HepG2 (cell line): Measurements from ENCODE around the gene FBXO41. TPM values are rescaled to one million over a fixed set of nuclear protein-coding genes. Genes with fewer than 3 reads are reported as not detected.

Experiments
- CC2D1A ChIP-seq: sonication (generic); formaldehyde crosslinking; IDR thresholded peaks from 2 replicates; pipeline ENCODE4 v1.8.1; 2023; ENCODE audit warnings: mild to moderate bottlenecking, missing genetic modification reagents
- HHEX ChIP-seq: IDR thresholded peaks from 2 replicates; pipeline ENCODE4 v1.6.1; 2016; ENCODE audit warnings: control low read depth
- NFATC3 ChIP-seq: sonication (generic); formaldehyde crosslinking; IDR thresholded peaks from 2 replicates; pipeline ENCODE4 v1.5.1; 2020; ENCODE audit warnings: mild to moderate bottlenecking, missing genetic modification reagents
- RBM22 ChIP-seq: fragments of 200-400 bp; formaldehyde crosslinking; optimal IDR thresholded peaks from 2 replicates; pipeline ENCODE3; 2017; ENCODE audit warnings: mild to moderate bottlenecking, low read length, moderate library complexity
- SOX13 ChIP-seq, 3 experiments: fragments of 450-650 bp in 1 of 3; sonication (generic) in 1 of 3; formaldehyde crosslinking in 1 of 3; IDR thresholded peaks in 2 of 3; conservative IDR thresholded peaks in 1 of 3; 2 replicates each; pipeline versions ENCODE4 v1.5.0 to v1.6.1; 2016 to 2020; ENCODE audit warnings: antibody characterized with exemption in 1 of 3, mild to moderate bottlenecking in 1 of 3, missing compliant biosample characterization in 1 of 3, missing genetic modification reagents in 1 of 3, moderate library complexity in 1 of 3
- TSC22D2 ChIP-seq: sonication (generic); formaldehyde crosslinking; IDR thresholded peaks from 2 replicates; pipeline ENCODE4 v1.5.1; 2020; ENCODE audit warnings: missing genetic modification reagents, mild to moderate bottlenecking, borderline replicate concordance
- WIZ ChIP-seq: sonication (generic); formaldehyde crosslinking; IDR thresholded peaks from 2 replicates; pipeline ENCODE4 v1.5.1; 2020; ENCODE audit warnings: mild to moderate bottlenecking, missing genetic modification reagents
- ZFP90 ChIP-seq: sonication (generic); formaldehyde crosslinking; IDR thresholded peaks from 2 replicates; pipeline ENCODE4 v1.8.0; 2022; ENCODE audit warnings: missing genetic modification reagents, mild to moderate bottlenecking, inconsistent platforms, borderline replicate concordance
- ZNF224 ChIP-seq: sonication (generic); formaldehyde crosslinking; IDR thresholded peaks from 2 replicates; pipeline ENCODE4 v1.5.0; 2020; ENCODE audit warnings: mild to moderate bottlenecking, missing genetic modification reagents
- ZNF256 ChIP-seq: sonication (generic); formaldehyde crosslinking; conservative IDR thresholded peaks from 2 replicates; pipeline ENCODE4 v1.4.0; 2020; ENCODE audit warnings: missing genetic modification reagents
- ZNF331 ChIP-seq: sonication (generic); formaldehyde crosslinking; IDR thresholded peaks from 2 replicates; pipeline ENCODE4 v1.4.0; 2020; ENCODE audit warnings: missing genetic modification reagents
- ZNF570 ChIP-seq: sonication (generic); formaldehyde crosslinking; IDR thresholded peaks from 2 replicates; pipeline ENCODE4 v1.4.0; 2020; ENCODE audit warnings: mild to moderate bottlenecking, missing genetic modification reagents, borderline replicate concordance
- ZNF598 ChIP-seq: sonication (generic); formaldehyde crosslinking; IDR thresholded peaks from 2 replicates; pipeline ENCODE4 v1.5.1; 2020; ENCODE audit warnings: mild to moderate bottlenecking, missing genetic modification reagents, borderline replicate concordance
- ZNF746 ChIP-seq: sonication (generic); formaldehyde crosslinking; IDR thresholded peaks from 2 replicates; pipeline ENCODE4 v1.8.0; 2022; ENCODE audit warnings: mild to moderate bottlenecking, missing genetic modification reagents
- ZNF773 ChIP-seq: sonication (generic); formaldehyde crosslinking; IDR thresholded peaks from 2 replicates; pipeline ENCODE4 v1.4.0; 2020; ENCODE audit warnings: missing genetic modification reagents, borderline replicate concordance
- ZNF792 ChIP-seq: IDR thresholded peaks from 2 replicates; pipeline ENCODE4 v1.6.1; 2016
- ZNF879 ChIP-seq: sonication (generic); formaldehyde crosslinking; IDR thresholded peaks from 2 replicates; pipeline ENCODE4 v1.8.1; 2023; ENCODE audit warnings: missing genetic modification reagents
- polyA plus RNA-seq, 8 experiments: library from polyadenylated mRNA; depleted of rRNA in 3 of 8; stranded (reverse) in 7 of 8; unstranded in 1 of 8; fragments of >200 nt; fragmentation: Illumina TruSeq in 4 of 8; extraction: Trizol in 4 of 8; gene quantifications; 2 replicates each; pipeline versions ENCODE4 v1.2.1 to v1.2.3, GENCODE V29; 2011 to 2016; ENCODE audit warnings: low read depth in 4 of 8, missing spikeins in 1 of 8, mixed read lengths in 1 of 8; ENCODE audit not compliant: insufficient read depth in 1 of 8
- total RNA-seq, 5 experiments: library from RNA; depleted of rRNA; stranded (reverse); fragments of >200 nt; fragmentation: Illumina TruSeq; extraction: Trizol; gene quantifications; 2 replicates each; pipeline ENCODE4 v1.2.3, GENCODE V29; 2016; ENCODE audit warnings: low read depth in 1 of 5
- TF ChIP-seq, protein P1 (sequence below): sonication (generic); formaldehyde crosslinking; IDR thresholded peaks from 2 replicates; pipeline ENCODE4 v1.8.0; 2022; ENCODE audit warnings: low read depth, missing genetic modification reagents
- TF ChIP-seq, protein P2 (sequence below): sonication (generic); formaldehyde crosslinking; IDR thresholded peaks from 2 replicates; pipeline ENCODE4 v1.4.0; 2020; ENCODE audit warnings: missing genetic modification reagents
- TF ChIP-seq, protein P3 (sequence below): fragments of 450-650 bp; IDR thresholded peaks from 2 replicates; pipeline ENCODE4 v1.6.1; 2017
- TF ChIP-seq, protein P4 (sequence below): sonication (generic); formaldehyde crosslinking; IDR thresholded peaks from 2 replicates; pipeline ENCODE4 v1.4.0; 2020; ENCODE audit warnings: missing genetic modification reagents
- TF ChIP-seq, protein P5 (sequence below): sonication (generic); formaldehyde crosslinking; IDR thresholded peaks from 2 replicates; pipeline ENCODE4 v1.8.1; 2023; ENCODE audit warnings: mild to moderate bottlenecking, missing genetic modification reagents
- TF ChIP-seq, protein P6 (sequence below): sonication (generic); formaldehyde crosslinking; IDR thresholded peaks from 2 replicates; pipeline ENCODE4 v1.4.0; 2020; ENCODE audit warnings: mild to moderate bottlenecking, missing genetic modification reagents

Gene FBXO41
- total and polyA plus RNA-seq, 2 of the 13 experiments (the other 11 are each of a cell fraction or from before 2014, with no cell fraction given): 4.2 to 10.3 TPM

DNA sequence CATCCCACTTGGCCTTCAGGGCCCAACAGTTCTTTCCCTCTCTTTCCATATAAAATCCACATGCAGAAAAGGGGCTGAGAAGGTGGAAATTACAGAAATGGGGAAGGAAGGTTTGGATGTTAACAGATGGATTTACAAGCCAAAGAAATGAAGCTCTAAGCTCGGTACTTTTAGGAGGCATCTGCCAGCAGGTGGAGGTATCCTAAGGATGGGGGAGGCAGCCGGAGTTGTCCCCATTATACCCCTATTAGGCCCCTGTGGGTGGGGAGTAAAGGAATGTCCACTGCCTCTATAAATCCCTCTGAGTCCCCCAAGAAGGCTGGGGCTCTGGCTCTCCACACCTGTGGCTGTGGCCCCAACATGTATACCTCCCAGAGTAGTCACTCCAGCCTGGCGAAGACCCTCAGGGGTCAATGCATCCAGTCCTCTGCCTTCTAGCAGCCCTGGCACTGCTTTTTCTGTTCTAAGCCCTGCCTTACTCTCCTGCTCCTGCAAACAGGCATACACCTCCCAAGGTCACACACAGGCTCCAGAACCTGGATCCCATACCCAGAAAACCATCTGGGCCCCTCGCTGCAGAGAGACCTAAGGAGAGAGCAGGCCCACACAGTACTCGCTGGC is 1.2 kb downstream of the FBXO41 start (continued):
- TF ChIP-seq, protein P1, sequence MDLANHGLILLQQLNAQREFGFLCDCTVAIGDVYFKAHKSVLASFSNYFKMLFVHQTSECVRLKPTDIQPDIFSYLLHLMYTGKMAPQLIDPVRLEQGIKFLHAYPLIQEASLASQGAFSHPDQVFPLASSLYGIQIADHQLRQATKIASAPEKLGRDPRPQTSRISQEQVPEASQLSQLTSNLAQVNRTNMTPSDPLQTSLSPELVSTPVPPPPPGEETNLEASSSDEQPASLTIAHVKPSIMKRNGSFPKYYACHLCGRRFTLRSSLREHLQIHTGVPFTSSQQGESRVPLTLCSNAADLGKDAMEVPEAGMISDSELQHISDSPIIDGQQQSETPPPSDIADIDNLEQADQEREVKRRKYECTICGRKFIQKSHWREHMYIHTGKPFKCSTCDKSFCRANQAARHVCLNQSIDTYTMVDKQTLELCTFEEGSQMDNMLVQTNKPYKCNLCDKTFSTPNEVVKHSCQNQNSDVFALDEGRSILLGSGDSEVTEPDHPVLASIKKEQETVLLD (CRISPR knock-in tag): no peak
- TF ChIP-seq ZNF598 (CRISPR knock-in tag) (0 out of 2 replicates have a peak, but pooled peaks have one; percentile 5), ZNF224 (CRISPR knock-in tag) (no peak), RBM22 (no peak), ZNF879 (no peak), ZNF746 (CRISPR knock-in tag) (no peak), WIZ (no peak), HHEX (CRISPR knock-in tag) (no peak), ZNF792 (CRISPR knock-in tag) (no peak), ZFP90 (CRISPR knock-in tag) (no peak), ZNF570 (CRISPR knock-in tag) (no peak), ZNF773 (CRISPR knock-in tag) (no peak), ZNF256 (CRISPR knock-in tag) (no peak), CC2D1A (CRISPR knock-in tag) (no peak), NFATC3 (no peak), TSC22D2 (CRISPR knock-in tag) (no peak), SOX13 (IDR thresholded peaks at IDR 0.05) (no peak), SOX13 (CRISPR knock-in tag; conservative IDR thresholded peaks at IDR 0.05 in 1 of 2, IDR thresholded peaks at IDR 0.05 in 1 of 2) (no peak), ZNF331 (CRISPR knock-in tag) (no peak)
- TF ChIP-seq, protein P2, sequence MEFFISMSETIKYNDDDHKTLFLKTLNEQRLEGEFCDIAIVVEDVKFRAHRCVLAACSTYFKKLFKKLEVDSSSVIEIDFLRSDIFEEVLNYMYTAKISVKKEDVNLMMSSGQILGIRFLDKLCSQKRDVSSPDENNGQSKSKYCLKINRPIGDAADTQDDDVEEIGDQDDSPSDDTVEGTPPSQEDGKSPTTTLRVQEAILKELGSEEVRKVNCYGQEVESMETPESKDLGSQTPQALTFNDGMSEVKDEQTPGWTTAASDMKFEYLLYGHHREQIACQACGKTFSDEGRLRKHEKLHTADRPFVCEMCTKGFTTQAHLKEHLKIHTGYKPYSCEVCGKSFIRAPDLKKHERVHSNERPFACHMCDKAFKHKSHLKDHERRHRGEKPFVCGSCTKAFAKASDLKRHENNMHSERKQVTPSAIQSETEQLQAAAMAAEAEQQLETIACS (CRISPR knock-in tag): no peak
- TF ChIP-seq, protein P3, sequence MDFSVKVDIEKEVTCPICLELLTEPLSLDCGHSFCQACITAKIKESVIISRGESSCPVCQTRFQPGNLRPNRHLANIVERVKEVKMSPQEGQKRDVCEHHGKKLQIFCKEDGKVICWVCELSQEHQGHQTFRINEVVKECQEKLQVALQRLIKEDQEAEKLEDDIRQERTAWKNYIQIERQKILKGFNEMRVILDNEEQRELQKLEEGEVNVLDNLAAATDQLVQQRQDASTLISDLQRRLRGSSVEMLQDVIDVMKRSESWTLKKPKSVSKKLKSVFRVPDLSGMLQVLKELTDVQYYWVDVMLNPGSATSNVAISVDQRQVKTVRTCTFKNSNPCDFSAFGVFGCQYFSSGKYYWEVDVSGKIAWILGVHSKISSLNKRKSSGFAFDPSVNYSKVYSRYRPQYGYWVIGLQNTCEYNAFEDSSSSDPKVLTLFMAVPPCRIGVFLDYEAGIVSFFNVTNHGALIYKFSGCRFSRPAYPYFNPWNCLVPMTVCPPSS: no peak
- TF ChIP-seq, protein P4, sequence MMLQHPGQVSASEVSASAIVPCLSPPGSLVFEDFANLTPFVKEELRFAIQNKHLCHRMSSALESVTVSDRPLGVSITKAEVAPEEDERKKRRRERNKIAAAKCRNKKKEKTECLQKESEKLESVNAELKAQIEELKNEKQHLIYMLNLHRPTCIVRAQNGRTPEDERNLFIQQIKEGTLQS (CRISPR knock-in tag): no peak
- TF ChIP-seq, protein P5, sequence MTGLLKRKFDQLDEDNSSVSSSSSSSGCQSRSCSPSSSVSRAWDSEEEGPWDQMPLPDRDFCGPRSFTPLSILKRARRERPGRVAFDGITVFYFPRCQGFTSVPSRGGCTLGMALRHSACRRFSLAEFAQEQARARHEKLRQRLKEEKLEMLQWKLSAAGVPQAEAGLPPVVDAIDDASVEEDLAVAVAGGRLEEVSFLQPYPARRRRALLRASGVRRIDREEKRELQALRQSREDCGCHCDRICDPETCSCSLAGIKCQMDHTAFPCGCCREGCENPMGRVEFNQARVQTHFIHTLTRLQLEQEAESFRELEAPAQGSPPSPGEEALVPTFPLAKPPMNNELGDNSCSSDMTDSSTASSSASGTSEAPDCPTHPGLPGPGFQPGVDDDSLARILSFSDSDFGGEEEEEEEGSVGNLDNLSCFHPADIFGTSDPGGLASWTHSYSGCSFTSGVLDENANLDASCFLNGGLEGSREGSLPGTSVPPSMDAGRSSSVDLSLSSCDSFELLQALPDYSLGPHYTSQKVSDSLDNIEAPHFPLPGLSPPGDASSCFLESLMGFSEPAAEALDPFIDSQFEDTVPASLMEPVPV (CRISPR knock-in tag): no peak
- TF ChIP-seq, protein P6, sequence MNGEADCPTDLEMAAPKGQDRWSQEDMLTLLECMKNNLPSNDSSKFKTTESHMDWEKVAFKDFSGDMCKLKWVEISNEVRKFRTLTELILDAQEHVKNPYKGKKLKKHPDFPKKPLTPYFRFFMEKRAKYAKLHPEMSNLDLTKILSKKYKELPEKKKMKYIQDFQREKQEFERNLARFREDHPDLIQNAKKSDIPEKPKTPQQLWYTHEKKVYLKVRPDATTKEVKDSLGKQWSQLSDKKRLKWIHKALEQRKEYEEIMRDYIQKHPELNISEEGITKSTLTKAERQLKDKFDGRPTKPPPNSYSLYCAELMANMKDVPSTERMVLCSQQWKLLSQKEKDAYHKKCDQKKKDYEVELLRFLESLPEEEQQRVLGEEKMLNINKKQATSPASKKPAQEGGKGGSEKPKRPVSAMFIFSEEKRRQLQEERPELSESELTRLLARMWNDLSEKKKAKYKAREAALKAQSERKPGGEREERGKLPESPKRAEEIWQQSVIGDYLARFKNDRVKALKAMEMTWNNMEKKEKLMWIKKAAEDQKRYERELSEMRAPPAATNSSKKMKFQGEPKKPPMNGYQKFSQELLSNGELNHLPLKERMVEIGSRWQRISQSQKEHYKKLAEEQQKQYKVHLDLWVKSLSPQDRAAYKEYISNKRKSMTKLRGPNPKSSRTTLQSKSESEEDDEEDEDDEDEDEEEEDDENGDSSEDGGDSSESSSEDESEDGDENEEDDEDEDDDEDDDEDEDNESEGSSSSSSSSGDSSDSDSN (CRISPR knock-in tag): no peak
